GM12892 (cell line): ENCODE measurements around the gene CEP112.

ENCODE experiments used
- POLR2A ChIP-seq: IDR thresholded peaks from 2 replicates; pipeline ENCODE4 v1.6.1; 2011; ENCODE audit warnings: low read depth, low read length, control low read depth
- POLR2AphosphoS5 ChIP-seq: IDR thresholded peaks from 2 replicates; pipeline ENCODE4 v1.6.1; 2011; ENCODE audit warnings: low read depth, low read length, control low read depth
- TAF1 ChIP-seq: IDR thresholded peaks from 2 replicates; pipeline ENCODE4 v1.6.1; 2011; ENCODE audit warnings: low read depth, mild to moderate bottlenecking, control low read depth, low read length, borderline replicate concordance

DNA sequence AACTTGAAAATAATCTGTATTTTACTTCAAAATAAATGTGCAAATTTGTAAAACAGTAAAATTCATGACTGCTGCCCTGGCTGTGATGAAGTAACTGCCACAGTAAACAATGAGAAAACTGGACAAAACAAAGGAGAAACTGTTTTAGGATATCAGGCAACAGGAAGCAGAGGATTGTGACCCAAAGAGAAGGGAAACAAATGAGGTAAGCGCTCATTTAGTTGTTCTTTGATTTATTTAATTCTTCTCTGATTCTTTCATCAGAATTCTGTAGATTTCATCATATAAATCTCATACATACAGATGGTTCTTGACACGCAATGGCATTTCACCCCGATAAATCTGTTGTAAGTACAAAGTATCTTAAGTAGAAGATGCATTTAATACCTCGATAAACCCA, 432.4 kb downstream of the CEP112 start:
- TF ChIP-seq POLR2AphosphoS5, result no peak
- TF ChIP-seq POLR2A, result no peak
- no peak for TF ChIP-seq TAF1
